Keratinocyte (primary cell): ENCODE measurements around the gene FAM53B. TPM values are rescaled to one million over a fixed set of nuclear protein-coding genes. Genes with fewer than 3 reads are reported as not detected.

Experiments
- DNase-seq: peaks from one replicate; pipeline ENCODE4 v3.0.0-alpha.2; 2011; ENCODE audit warnings: low read depth, missing footprints, low spot score
- FAIRE-seq: peaks from 2 replicates; lab custom pipeline; 2011; peaks lifted over from hg19 to GRCh38; lab: Jason Lieb, UNC
- H2AFZ ChIP-seq: 2 replicates; pipeline ENCODE4 v1.6.0; 2012; ENCODE audit warnings: low read length, control low read depth, inconsistent platforms; ENCODE audit not compliant: control insufficient read depth
- H3K27ac ChIP-seq: 2 replicates; pipeline ENCODE4 v1.5.1; 2011; ENCODE audit warnings: low read length; ENCODE audit not compliant: control insufficient read depth, insufficient read depth
- H3K27me3 ChIP-seq: 3 replicates; pipeline ENCODE4 v1.6.0; 2011; ENCODE audit warnings: low read length; ENCODE audit not compliant: control insufficient read depth, insufficient read depth; ENCODE audit errors: extremely low read depth
- H3K36me3 ChIP-seq, 2 experiments: 2 replicates in 1 of 2; 3 replicates in 1 of 2; pipeline ENCODE4 v1.5.1; 2011; ENCODE audit warnings: low read length in 2 of 2, mild to moderate bottlenecking in 1 of 2; ENCODE audit not compliant: control insufficient read depth in 2 of 2, insufficient read depth in 2 of 2; ENCODE audit errors: extremely low read depth in 1 of 2
- H3K4me1 ChIP-seq: 3 replicates; pipeline ENCODE4 v1.5.1; 2011; ENCODE audit warnings: low read length; ENCODE audit not compliant: control insufficient read depth, insufficient read depth; ENCODE audit errors: extremely low read depth
- H3K4me2 ChIP-seq: 3 replicates; pipeline ENCODE4 v1.6.0; 2011; ENCODE audit warnings: low read depth, low read length; ENCODE audit not compliant: control insufficient read depth, insufficient read depth; ENCODE audit errors: extremely low read depth
- H3K4me3 ChIP-seq, 3 experiments: fragments of 200-600 bp in 1 of 3; sonication (generic) in 1 of 3; 2 replicates in 2 of 3; 3 replicates in 1 of 3; pipeline ENCODE4 v1.5.1; 2011 to 2016; ENCODE audit warnings: low read length in 3 of 3, mild to moderate bottlenecking in 3 of 3, control low read depth in 2 of 3, inconsistent platforms in 1 of 3, low read depth in 1 of 3, mixed read lengths in 1 of 3, mixed run types in 1 of 3, moderate library complexity in 1 of 3; ENCODE audit not compliant: control insufficient read depth in 2 of 3, insufficient read depth in 2 of 3; ENCODE audit errors: extremely low read depth in 1 of 3
- H3K79me2 ChIP-seq: 2 replicates; pipeline ENCODE4 v1.6.0; 2012; ENCODE audit warnings: low read length; ENCODE audit not compliant: control insufficient read depth, insufficient read depth
- H3K9ac ChIP-seq: 3 replicates; pipeline ENCODE4 v1.6.0; 2011; ENCODE audit warnings: low read length; ENCODE audit not compliant: control insufficient read depth, insufficient read depth; ENCODE audit errors: extremely low read depth
- H3K9me1 ChIP-seq: 3 replicates; pipeline ENCODE4 v1.6.0; 2011; ENCODE audit warnings: low read length; ENCODE audit not compliant: control insufficient read depth, insufficient read depth; ENCODE audit errors: extremely low read depth
- H3K9me3 ChIP-seq: 2 replicates; pipeline ENCODE4 v1.5.1; 2012; ENCODE audit warnings: low read depth, low read length; ENCODE audit not compliant: control insufficient read depth
- H4K20me1 ChIP-seq: 3 replicates; pipeline ENCODE4 v1.6.0; 2011; ENCODE audit warnings: low read length; ENCODE audit not compliant: control insufficient read depth, insufficient read depth; ENCODE audit errors: extremely low read depth
- CTCF ChIP-seq, 3 experiments: IDR thresholded peaks in 1 of 3; conservative IDR thresholded peaks in 1 of 3; optimal IDR thresholded peaks in 1 of 3; 2 replicates in 2 of 3; 3 replicates in 1 of 3; pipeline versions ENCODE3 to v1.5.1; 2011; ENCODE audit warnings: low read length in 3 of 3, mild to moderate bottlenecking in 3 of 3, moderate library complexity in 2 of 3, control low read depth in 1 of 3, inconsistent platforms in 1 of 3; ENCODE audit not compliant: insufficient read depth in 2 of 3; ENCODE audit errors: extremely low read depth in 1 of 3
- EZH2 ChIP-seq: IDR thresholded peaks from one replicate; pipeline ENCODE4 v1.6.1; 2012; ENCODE audit warnings: inconsistent platforms, mild to moderate bottlenecking, low read length, moderate library complexity
- dilution Hi-C: fragments of 300-500 bp; cut with MboI; formaldehyde crosslinking; loops from one replicate; pipeline ENCODE4 v1.7.0; 2020; ENCODE audit warnings: low sequenced_read_pairs; ENCODE audit not compliant: extremely low pct_ligation_motif_present
- polyA plus RNA-seq, 5 experiments: library from polyadenylated mRNA; depleted of rRNA in 3 of 5; stranded (reverse) in 3 of 5; stranded (forward) in 1 of 5; unstranded in 1 of 5; fragments of >200 nt; gene quantifications; 1 replicate in 1 of 5; 2 replicates in 3 of 5; 3 replicates in 1 of 5; pipeline versions ENCODE4 v1.2.1 to v1.2.3, GENCODE V29; 2011 to 2012; ENCODE audit warnings: missing spikeins in 2 of 5, low read depth in 1 of 5, low replicate concordance in 1 of 5

FAM53B gene
- polyA plus RNA-seq, 1 donor (not counting 4 experiments of a cell fraction or from before 2014, with no cell fraction given), result 8.6 TPM

DNA sequence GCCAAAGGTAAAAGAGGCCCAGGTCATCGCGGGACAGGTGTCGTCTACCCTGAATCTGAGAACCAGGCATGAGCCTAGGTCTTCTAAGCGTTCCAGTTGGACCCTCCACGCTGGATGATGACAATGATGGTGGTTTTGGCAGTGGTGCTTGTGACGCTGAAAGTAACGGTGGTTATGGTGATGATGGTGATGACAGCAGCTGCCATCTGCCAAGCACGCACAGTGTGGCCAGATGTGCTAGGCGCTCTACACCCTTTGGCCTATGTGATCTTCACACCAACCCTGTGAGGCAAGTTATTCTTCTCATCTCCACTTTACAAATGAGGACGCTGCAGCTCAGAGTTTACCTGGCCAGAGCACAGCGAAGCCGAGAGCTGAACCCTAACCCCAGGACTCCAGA is 93.9 kb downstream of the FAM53B start:
- Histone ChIP-seq H3K9me1 (no peaks in the 10 kb centered on the region), H3K4me1 (peaks cover 54% of the 10 kb centered on the region), H3K9me3 (no peaks in the 10 kb centered on the region), H3K4me3 (no peak overlapping the region), H3K4me2 (no peak overlapping the region), H3K27me3 (no peaks in the 10 kb centered on the region), H4K20me1 (no peaks in the 10 kb centered on the region), H2AFZ (no peak overlapping the region), H3K9ac (no peak overlapping the region), H3K27ac (no peak overlapping the region), H3K79me2 (peaks cover 29% of the 10 kb centered on the region), H3K36me3 (peaks cover 0 to 10% of the 10 kb centered on the region in 2 experiments)
- FAIRE-seq, result no peak
- no peak for TF ChIP-seq EZH2
- TF ChIP-seq CTCF (optimal IDR thresholded peaks at IDR 0.05 in 1 of 3, IDR thresholded peaks at IDR 0.05 in 1 of 3, conservative IDR thresholded peaks at IDR 0.05 in 1 of 3; ENCODE audit: extremely low read depth in 1 of 3, insufficient read depth in 2 of 3, low read length in 3 of 3), result no peak
- DNase-seq, result no peak
- dilution Hi-C loops, result no loop called here

- FAIRE-seq, result no peak
- H3K27me3 ChIP-seq, result no peaks in the 10 kb centered on the region
- H3K9me1 ChIP-seq, result no peaks in the 10 kb centered on the region
- no peak for DNase-seq
- no peak overlapping the region for H2AFZ ChIP-seq
- dilution Hi-C loops, result no loop called here
- H3K4me3 ChIP-seq, result no peak overlapping the region
- peak overlapping the region; percentile 71 for H3K27ac ChIP-seq
- H4K20me1 ChIP-seq, result no peaks in the 10 kb centered on the region
- H3K4me1 ChIP-seq, result peaks cover 44% of the 10 kb centered on the region
- no peak for TF ChIP-seq EZH2
- peak in 1 of 3 experiments; percentile 2 for TF ChIP-seq CTCF (optimal IDR thresholded peaks at IDR 0.05 in 1 of 3, IDR thresholded peaks at IDR 0.05 in 1 of 3, conservative IDR thresholded peaks at IDR 0.05 in 1 of 3; ENCODE audit: extremely low read depth in 1 of 3, insufficient read depth in 2 of 3, low read length in 3 of 3)
- H3K9me3 ChIP-seq, result no peaks in the 10 kb centered on the region
- peaks cover 0 to 10% of the 10 kb centered on the region in 2 experiments for H3K36me3 ChIP-seq
- H3K4me2 ChIP-seq, result peak overlapping the region; percentile 61
- peak overlapping the region; percentile 28 for H3K9ac ChIP-seq
- peaks cover 35% of the 10 kb centered on the region for H3K79me2 ChIP-seq
These were observed 95.0 kb downstream of the FAM53B start for GRCh38 chr10:124649214-124649613.
